Effector memory CD4-positive, alpha-beta T cell (primary cell): ENCODE data around the gene MIF.

Source experiments
- DNase-seq, 3 donors: peaks; one replicate each; pipeline ENCODE4 v3.0.0-alpha.2; 2020
- H3K27ac ChIP-seq: 2 replicates; pipeline ENCODE4 v1.7.0; 2013; ENCODE audit warnings: mild to moderate bottlenecking, low read length, moderate library complexity; ENCODE audit not compliant: insufficient read depth, poor library complexity, severe bottlenecking
- H3K27me3 ChIP-seq: replicated peaks from 2 replicates; pipeline ENCODE4 v1.7.0; 2013; ENCODE audit warnings: mild to moderate bottlenecking, low read length; ENCODE audit not compliant: insufficient read depth, control insufficient read depth, poor library complexity, severe bottlenecking
- H3K36me3 ChIP-seq: 2 replicates; pipeline ENCODE4 v1.7.0; 2013; ENCODE audit warnings: mild to moderate bottlenecking, low read length, moderate library complexity; ENCODE audit not compliant: control insufficient read depth, insufficient read depth
- H3K4me1 ChIP-seq: 2 replicates; pipeline ENCODE4 v1.7.0; 2013; ENCODE audit warnings: low read length, mild to moderate bottlenecking; ENCODE audit not compliant: control insufficient read depth, insufficient read depth, poor library complexity, severe bottlenecking
- H3K4me3 ChIP-seq: 2 replicates; pipeline ENCODE4 v1.7.0; 2013; ENCODE audit warnings: low read length, low read depth, mild to moderate bottlenecking; ENCODE audit not compliant: insufficient read depth, poor library complexity, severe bottlenecking
- H3K9me3 ChIP-seq: 2 replicates; pipeline ENCODE4 v1.7.0; 2013; ENCODE audit warnings: mild to moderate bottlenecking, low read length, moderate library complexity; ENCODE audit not compliant: control insufficient read depth

Gene MIF

DNA sequence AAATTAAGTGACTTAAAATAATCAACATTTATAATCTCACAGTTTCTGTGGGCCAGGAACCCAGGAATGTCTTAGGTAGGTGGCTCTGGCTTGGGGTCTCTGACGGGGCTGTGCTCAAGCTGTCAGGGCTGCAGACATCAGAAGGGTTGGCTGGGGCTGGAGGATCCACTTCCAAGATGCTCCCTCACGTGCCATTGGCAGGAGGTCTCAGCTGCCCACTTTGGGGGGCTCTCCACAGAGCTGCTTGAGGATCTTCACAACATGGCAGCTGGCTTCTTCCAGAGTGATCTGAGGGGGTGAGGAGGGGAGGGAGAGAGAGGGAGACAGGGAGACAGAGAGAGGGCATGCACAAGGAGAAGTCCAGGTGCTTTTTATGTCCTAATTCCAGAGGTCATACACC, 18.4 kb upstream of the MIF start:
- H3K27me3 ChIP-seq, result no peaks in the 10 kb centered on the region
- H3K27ac ChIP-seq, result no peak overlapping the region
- H3K36me3 ChIP-seq, result peaks cover 5% of the 10 kb centered on the region
- no peak for DNase-seq
- no peaks in the 10 kb centered on the region for H3K4me1 ChIP-seq
- H3K4me3 ChIP-seq, result no peak overlapping the region
- no peaks in the 10 kb centered on the region for H3K9me3 ChIP-seq

GRCh38 chr22:23877566-23877965, 16.6 kb upstream of the MIF start:
- Histone ChIP-seq H3K27me3 (no peaks in the 10 kb centered on the region), H3K9me3 (no peaks in the 10 kb centered on the region), H3K36me3 (peaks cover 5% of the 10 kb centered on the region), H3K4me1 (no peaks in the 10 kb centered on the region), H3K4me3 (no peak overlapping the region), H3K27ac (no peak overlapping the region)
- no peak for DNase-seq

DNA sequence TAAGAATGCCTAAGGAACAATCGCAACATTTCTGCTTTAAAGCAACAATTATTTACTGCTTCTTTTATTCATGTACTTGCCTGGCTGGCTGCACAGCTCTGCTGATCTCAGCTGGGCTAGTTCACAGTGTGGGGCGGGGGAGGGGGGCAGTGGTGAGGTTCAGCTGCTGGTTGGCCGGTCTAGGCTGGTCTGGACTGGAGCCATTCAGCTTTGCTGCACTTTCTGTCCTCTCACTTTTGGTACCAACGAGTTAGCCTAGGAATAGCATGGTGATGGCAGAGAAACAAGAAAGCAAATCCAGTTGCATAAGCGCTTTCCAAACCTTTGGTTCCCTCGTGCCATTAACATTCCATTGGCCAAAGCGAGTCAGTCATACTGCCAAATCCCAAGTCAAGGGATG, 16.0 kb upstream of the MIF start:
- Histone ChIP-seq H3K36me3 (peaks cover 5% of the 10 kb centered on the region), H3K27ac (no peak overlapping the region), H3K9me3 (no peaks in the 10 kb centered on the region), H3K27me3 (no peaks in the 10 kb centered on the region), H3K4me1 (no peaks in the 10 kb centered on the region), H3K4me3 (no peak overlapping the region)
- no peak for DNase-seq

- H3K36me3 ChIP-seq, result no peaks in the 10 kb centered on the region
- H3K4me1 ChIP-seq, result no peaks in the 10 kb centered on the region
- H3K27ac ChIP-seq, result no peak overlapping the region
- DNase-seq, result no peak
- H3K27me3 ChIP-seq, result no peaks in the 10 kb centered on the region
- H3K4me3 ChIP-seq, result no peak overlapping the region
- H3K9me3 ChIP-seq, result no peaks in the 10 kb centered on the region
Measured at GRCh38 chr22:23882370-23882769, 11.8 kb upstream of the MIF start.

GRCh38 chr22:23883658-23884057, 10.5 kb upstream of the MIF start:
- Histone ChIP-seq H3K9me3 (no peaks in the 10 kb centered on the region), H3K4me3 (no peak overlapping the region), H3K27me3 (no peaks in the 10 kb centered on the region), H3K4me1 (no peaks in the 10 kb centered on the region), H3K36me3 (no peaks in the 10 kb centered on the region), H3K27ac (no peak overlapping the region)
- DNase-seq, result no peak

DNA sequence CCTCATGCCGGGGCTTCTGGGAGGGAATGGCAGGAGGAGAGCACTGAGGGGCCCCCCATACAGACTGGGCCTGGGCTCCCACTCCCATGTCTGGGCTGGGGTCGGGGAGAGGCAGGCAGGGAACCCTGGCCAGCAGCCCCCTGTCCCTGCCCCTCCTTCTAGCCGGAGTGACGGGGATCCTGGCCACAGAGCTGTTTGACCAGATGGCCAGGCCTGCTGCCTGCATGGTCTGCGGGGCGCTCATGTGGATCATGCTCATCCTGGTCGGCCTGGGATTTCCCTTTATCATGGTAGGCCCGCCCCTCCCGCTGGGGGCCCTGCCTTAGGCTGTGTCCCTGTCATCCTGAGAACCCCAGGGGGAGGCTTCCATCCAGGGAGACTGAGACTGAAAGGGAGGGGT, 10.0 kb upstream of the MIF start:
- no peak for DNase-seq
- no peaks in the 10 kb centered on the region for H3K36me3 ChIP-seq
- H3K27me3 ChIP-seq, result no peaks in the 10 kb centered on the region
- H3K9me3 ChIP-seq, result no peaks in the 10 kb centered on the region
- no peak overlapping the region for H3K4me3 ChIP-seq
- no peaks in the 10 kb centered on the region for H3K4me1 ChIP-seq
- H3K27ac ChIP-seq, result no peak overlapping the region

DNA sequence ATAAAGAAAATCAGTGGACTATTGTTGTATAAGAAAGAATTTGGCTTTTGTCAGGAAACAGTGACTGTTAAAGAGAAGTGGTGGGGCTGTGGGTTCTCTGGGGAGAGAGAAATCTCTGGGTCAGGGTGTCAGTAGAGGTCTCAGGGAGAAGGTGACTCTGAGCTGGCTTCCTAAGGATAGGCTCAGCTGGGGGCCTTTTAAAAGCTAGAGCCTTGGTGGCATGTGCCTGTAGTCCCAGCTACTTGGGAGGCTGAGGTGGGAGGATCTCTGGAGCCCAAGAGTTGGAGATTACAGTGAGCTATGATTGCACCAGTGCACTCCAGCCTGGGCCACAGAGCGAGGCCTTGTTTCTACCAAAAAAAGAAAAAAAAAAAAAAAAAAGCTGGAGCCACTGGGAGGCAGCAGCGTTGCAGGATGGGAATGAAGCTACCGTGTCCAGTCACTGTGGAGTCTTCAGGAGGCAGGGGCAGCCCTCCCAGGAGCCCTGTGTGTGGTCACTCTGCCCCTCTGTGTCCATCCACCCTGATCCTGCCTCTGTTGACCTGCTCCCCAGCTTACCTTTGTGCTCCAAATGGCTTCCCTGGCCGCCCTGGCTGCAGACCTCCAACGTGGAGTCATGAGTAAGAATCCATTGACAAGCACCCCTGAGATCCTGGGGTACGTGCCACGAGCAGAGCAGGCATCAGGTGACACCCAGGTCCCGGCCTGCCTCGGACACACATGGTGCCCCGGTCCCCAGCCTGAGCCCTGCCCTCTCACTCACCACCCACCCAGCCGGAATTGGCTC, 5.4 kb upstream of the MIF start:
- Histone ChIP-seq H3K4me3 (no peak overlapping the region), H3K27me3 (no peaks in the 10 kb centered on the region), H3K27ac (no peak overlapping the region), H3K4me1 (peaks cover 6% of the 10 kb centered on the region), H3K9me3 (no peaks in the 10 kb centered on the region), H3K36me3 (no peaks in the 10 kb centered on the region)
- DNase-seq, result no peak

DNA sequence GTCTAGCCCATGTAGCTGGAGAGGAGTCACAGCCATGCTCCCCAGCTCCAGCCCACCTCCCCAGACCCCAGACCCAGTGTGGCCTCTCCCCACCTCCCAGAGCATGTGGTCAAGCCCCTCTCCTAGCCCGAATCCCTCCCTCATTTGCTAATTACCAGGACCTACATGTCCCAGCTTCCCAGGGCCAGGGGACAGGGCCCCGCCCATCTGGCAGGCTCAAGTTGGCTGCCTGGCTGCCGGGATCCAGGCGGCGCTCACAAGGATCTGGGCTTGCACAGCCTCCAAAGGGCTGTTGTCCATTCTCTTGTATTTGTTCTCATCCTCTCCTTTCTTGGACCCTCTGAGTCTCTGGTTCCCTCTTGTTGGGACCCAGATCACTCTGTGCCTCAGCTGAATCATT, 4.6 kb upstream of the MIF start:
- H3K27me3 ChIP-seq, result no peaks in the 10 kb centered on the region
- no peak overlapping the region for H3K4me3 ChIP-seq
- no peaks in the 10 kb centered on the region for H3K36me3 ChIP-seq
- no peak for DNase-seq
- no peak overlapping the region for H3K27ac ChIP-seq
- H3K9me3 ChIP-seq, result no peaks in the 10 kb centered on the region
- peaks cover 8% of the 10 kb centered on the region for H3K4me1 ChIP-seq

DNA sequence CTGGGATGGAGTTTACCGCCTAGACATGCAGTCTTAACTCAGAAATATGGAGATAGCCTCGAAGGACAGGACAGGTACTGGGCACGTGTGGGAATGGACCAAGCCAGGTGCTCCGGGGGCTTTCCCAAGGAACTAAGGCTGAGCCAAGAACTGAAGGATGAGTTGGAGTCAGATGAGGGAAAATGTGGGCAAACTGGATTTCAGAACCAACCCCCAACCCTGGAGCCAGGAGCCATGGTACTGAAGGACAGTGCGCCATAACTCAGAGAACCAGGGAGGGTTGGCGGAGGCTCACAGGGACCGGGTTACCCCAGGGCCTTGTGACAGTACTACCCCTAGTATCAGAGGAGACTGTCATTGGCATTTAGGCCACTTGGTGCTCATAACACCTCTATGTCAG, 2.5 kb upstream of the MIF start:
- no peak for DNase-seq
- Histone ChIP-seq H3K27me3 (no peaks in the 10 kb centered on the region), H3K4me1 (peaks cover 17% of the 10 kb centered on the region), H3K36me3 (peaks cover 9% of the 10 kb centered on the region), H3K4me3 (no peak overlapping the region), H3K9me3 (no peaks in the 10 kb centered on the region), H3K27ac (no peak overlapping the region)

DNA sequence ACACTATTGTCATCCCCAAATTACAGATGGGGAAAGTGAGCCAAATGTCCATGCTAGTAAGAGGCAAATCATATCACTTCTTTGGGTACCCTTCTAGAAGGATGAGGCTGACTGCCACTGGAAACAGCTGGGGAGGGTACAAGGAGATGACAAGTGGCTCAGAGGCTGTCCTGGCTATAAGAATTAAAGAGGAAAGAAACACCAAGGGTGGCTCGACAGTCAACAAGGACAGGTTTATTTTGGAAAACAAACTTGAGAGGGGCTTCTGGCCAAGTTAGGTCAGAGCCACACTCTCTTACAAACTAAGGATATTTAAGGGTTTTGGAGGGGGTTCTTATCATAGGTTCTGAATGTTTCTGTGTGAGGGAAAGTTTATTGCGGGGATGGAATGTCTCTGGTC, 2.1 kb upstream of the MIF start:
- H3K9me3 ChIP-seq, result no peaks in the 10 kb centered on the region
- peaks cover 13% of the 10 kb centered on the region for H3K36me3 ChIP-seq
- no peak overlapping the region for H3K4me3 ChIP-seq
- H3K27ac ChIP-seq, result no peak overlapping the region
- DNase-seq, result no peak
- H3K27me3 ChIP-seq, result no peaks in the 10 kb centered on the region
- H3K4me1 ChIP-seq, result peaks cover 17% of the 10 kb centered on the region
